Right atrium auricular region (tissue), 2 donors: ENCODE data around the gene SPANXN1. TPM values are rescaled to one million over a fixed set of nuclear protein-coding genes. Genes with fewer than 3 reads are reported as not detected.
"Not testable (repeated sequence)": the region's sequence is repeated elsewhere in the genome, so short reads cannot be mapped to it uniquely, and the experiment has no call there.

Experiments used
- DNase-seq: peaks from one replicate; pipeline ENCODE4 v3.0.0-alpha.2; 2019; ENCODE audit warnings: low spot score
- H3K27ac ChIP-seq, 2 donors: fragments of 200-600 bp; sonication (generic); 1 replicate in 1 of 2; 2 replicates in 1 of 2; pipeline ENCODE4 v1.5.1; 2016 to 2019
- H3K27me3 ChIP-seq, 2 donors: fragments of 200-600 bp; sonication (generic); one replicate each; pipeline versions ENCODE4 v1.5.1 to v1.6.0; 2017 to 2019
- H3K36me3 ChIP-seq: fragments of 200-600 bp; sonication (generic); one replicate; pipeline ENCODE4 v1.5.1; 2016
- H3K4me1 ChIP-seq, 2 donors: fragments of 200-600 bp; sonication (generic); one replicate each; pipeline versions ENCODE4 v1.5.1 to v1.6.0; 2017 to 2019
- H3K4me3 ChIP-seq, 2 donors: fragments of 200-600 bp; sonication (generic); 1 replicate in 1 of 2; 2 replicates in 1 of 2; pipeline ENCODE4 v1.5.1; 2017 to 2019; ENCODE audit warnings: mild to moderate bottlenecking in 1 of 2, moderate library complexity in 1 of 2
- H3K9me3 ChIP-seq, 2 donors: fragments of 200-600 bp; sonication (generic); one replicate each; pipeline ENCODE4 v1.5.1; 2019
- CTCF ChIP-seq, 2 donors: fragments of 200-600 bp; sonication (generic); IDR thresholded peaks; one replicate each; pipeline ENCODE4 v1.5.1; 2019; ENCODE audit warnings: antibody characterized with exemption in 2 of 2
- total RNA-seq, 2 donors: library from RNA; depleted of rRNA; stranded (reverse); fragments of >200 nt; gene quantifications; one replicate each; pipeline ENCODE4 v1.1.0, GENCODE V29; 2016

Gene SPANXN1
- total RNA-seq: not detected

GRCh38 chrX:145247203-145247602, at the start of gene SPANXN1:
Gene SPANXN1 (plus strand): TSS chrX:145247503. CDS start chrX:145247587, 84 bp downstream.
- not testable (repeated sequence) for H3K9me3 ChIP-seq

GRCh38 chrX:145199078-145199477, 48.2 kb upstream of the SPANXN1 start:
- no peak for DNase-seq
- TF ChIP-seq CTCF (IDR thresholded peaks at IDR 0.05): no peak
- Histone ChIP-seq H3K4me1 (no peaks in the 10 kb centered on the region), H3K36me3 (no peaks in the 10 kb centered on the region), H3K27ac (no peak overlapping the region), H3K4me3 (no peak overlapping the region), H3K9me3 (no peaks in the 10 kb centered on the region), H3K27me3 (no peaks in the 10 kb centered on the region)

More at GRCh38 chrX:145247203-145247602, at the start of gene SPANXN1:
- DNase-seq, H3K27ac ChIP-seq, H3K4me1 ChIP-seq, H3K27me3 ChIP-seq, H3K4me3 ChIP-seq, H3K36me3 ChIP-seq: not testable (repeated sequence)

- DNase-seq: no peak
- peak in 1 of 2 donors; percentile 34 for TF ChIP-seq CTCF (IDR thresholded peaks at IDR 0.05)
- Histone ChIP-seq H3K27ac (no peak overlapping the region), H3K4me3 (no peak overlapping the region), H3K4me1 (no peaks in the 10 kb centered on the region), H3K36me3 (no peaks in the 10 kb centered on the region), H3K9me3 (no peaks in the 10 kb centered on the region), H3K27me3 (no peaks in the 10 kb centered on the region)
Observed at GRCh38 chrX:145213504-145213903, 33.8 kb upstream of the SPANXN1 start.

- TF ChIP-seq CTCF (IDR thresholded peaks at IDR 0.05): no peak
Observed at GRCh38 chrX:145292218-145292617, 44.9 kb downstream of the SPANXN1 start.

More at GRCh38 chrX:145292218-145292617, 44.9 kb downstream of the SPANXN1 start:
- Histone ChIP-seq H3K9me3 (no peaks in the 10 kb centered on the region), H3K4me1 (no peaks in the 10 kb centered on the region), H3K27ac (no peak overlapping the region), H3K36me3 (no peaks in the 10 kb centered on the region), H3K4me3 (no peak overlapping the region), H3K27me3 (no peaks in the 10 kb centered on the region)
- DNase-seq: no peak
